GM13977 (cell line): ENCODE results near the gene ACTL8.

Experiments
- DNase-seq: peaks from one replicate; pipeline ENCODE4 v3.0.0; 2012; ENCODE audit warnings: low spot score
- CTCF ChIP-seq: IDR thresholded peaks from 2 replicates; pipeline ENCODE4 v1.5.1; 2012; ENCODE audit warnings: mild to moderate bottlenecking, control low read depth; ENCODE audit not compliant: insufficient read depth; ENCODE audit errors: extremely low read depth, missing control alignments
- in situ Hi-C: fragments of 300-500 bp; cut with MboI; formaldehyde crosslinking; loops from one replicate; pipeline ENCODE4 v1.12.0; 2022; ENCODE audit warnings: low sequenced_read_pairs, low pct_unique_long_range_greater_than_20kb, mixed read lengths, inconsistent platforms; ENCODE audit not compliant: unreplicated experiment

The ACTL8 gene

DNA sequence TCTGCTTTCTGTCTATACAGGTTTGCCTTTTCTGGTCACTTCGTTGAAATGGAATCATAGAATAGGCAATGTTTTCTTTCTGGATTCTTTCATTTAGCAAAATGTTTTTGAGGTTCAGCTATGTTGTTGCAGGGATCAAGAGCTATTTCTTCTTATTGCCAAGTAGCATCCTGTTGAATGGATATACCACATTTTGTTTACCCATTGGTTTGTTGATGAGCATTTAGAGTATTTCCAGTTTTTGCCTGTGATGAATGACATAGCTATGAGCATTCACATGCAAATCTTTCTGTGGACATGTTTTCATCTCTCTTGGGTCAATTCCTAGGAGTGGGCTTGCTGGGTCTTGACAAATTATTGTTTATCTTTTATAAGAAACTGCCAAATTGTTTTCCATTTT is 115.5 kb downstream of the ACTL8 start:
- no peak for TF ChIP-seq CTCF
- in situ Hi-C loops: no loop called here
- DNase-seq: no peak

- DNase-seq: no peak
- TF ChIP-seq CTCF: no peak
- in situ Hi-C loops: no loop called here
Measured at GRCh38 chr1:17873007-17873675, 118.0 kb downstream of the ACTL8 start.

- no peak for DNase-seq
- in situ Hi-C loops: no loop called here
- no peak for TF ChIP-seq CTCF
Measured at GRCh38 chr1:17874231-17874630, 119.1 kb downstream of the ACTL8 start.

DNA sequence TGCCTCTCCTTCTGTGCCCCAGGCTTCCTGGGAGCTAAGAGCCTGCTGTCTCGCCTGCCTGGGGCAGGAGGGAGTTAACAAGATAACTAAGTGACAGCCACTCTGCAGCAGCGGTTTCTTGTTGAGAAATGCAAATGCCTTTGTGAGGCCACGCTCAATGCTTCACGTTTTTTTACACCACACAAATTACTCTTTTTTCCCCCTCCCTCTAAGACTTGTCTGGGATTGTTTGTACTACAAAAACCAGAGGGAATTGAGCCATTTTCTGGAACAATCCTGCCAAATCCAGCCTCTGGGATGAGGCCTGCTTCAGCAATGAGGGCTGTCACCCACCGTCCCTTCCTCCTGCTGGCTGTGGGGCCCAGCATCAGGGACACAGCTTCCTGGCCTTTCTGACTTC is 119.6 kb downstream of the ACTL8 start:
- in situ Hi-C loops: no loop called here
- no peak for TF ChIP-seq CTCF
- no peak for DNase-seq

DNA sequence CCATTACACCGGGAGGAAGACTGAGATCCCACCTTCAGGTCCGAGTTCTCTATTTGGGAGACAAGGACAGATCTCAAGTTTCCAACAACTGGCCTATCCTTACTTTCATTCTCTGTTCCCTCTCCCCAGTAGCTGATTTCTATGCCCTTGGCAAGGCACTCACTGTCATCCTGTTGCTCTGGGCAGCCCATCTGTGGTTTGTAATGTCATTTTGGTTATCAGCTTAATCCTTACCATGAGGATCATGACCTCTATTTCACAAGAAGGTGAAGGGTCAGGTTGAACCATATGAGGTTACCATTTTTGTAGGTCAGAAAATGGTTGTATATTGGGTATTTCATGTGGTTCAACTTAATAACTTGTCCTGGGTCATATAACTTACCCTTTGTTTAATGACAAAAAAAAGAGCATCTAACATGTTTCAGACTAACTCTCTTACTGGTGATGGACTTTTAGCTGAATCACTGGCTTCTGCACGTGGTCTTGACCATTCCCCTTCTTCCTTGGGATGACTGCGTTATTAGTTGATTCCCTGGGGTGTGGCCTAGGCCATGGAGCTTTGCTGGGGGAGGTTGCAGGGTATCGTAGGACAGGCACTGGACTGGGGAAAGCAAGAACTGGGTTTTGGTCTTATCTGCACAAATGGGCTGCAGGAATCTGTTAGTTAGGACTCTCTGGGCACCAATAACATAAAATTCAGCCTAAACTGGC is 120.2 kb downstream of the ACTL8 start:
- TF ChIP-seq CTCF: no peak
- in situ Hi-C loops: no loop called here
- DNase-seq: no peak

DNA sequence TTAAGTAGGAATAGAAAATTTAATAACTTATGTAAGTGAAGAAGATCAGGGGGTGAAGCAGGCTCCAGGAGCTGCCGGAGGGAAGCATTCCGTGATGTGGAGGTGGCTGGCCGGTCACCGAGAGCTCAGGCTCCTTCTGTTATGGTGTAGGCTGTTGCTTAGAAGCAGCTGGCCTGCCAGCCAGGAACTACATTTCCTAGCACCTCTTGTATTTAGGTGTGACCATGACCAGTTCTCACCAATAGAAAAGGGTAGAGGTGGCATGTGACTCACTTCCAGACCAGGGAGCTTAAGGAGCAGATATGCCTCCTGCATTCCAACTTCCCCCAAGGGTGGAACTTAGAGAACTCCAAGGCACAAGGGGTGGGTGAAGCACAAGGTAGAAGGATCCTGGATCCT is 120.7 kb downstream of the ACTL8 start:
- in situ Hi-C loops: no loop called here
- no peak for DNase-seq
- TF ChIP-seq CTCF: no peak
